Measurements from ENCODE around the gene LTBP2. TPM values are rescaled to one million over a fixed set of nuclear protein-coding genes. Genes with fewer than 3 reads are reported as not detected.

LTBP2 gene
- total RNA-seq, 1 donor from 2014 or later, result 39.5 TPM

- Histone ChIP-seq H3K27me3 (ENCODE audit: low read depth) (no peaks in the 10 kb centered on the region), H3K27ac (no peak overlapping the region), H3K36me3 (peaks cover 35% of the 10 kb centered on the region), H3K4me3 (no peak overlapping the region), H3K4me1 (peaks cover 12% of the 10 kb centered on the region), H3K9me3 (no peaks in the 10 kb centered on the region)
- TF ChIP-seq CTCF (IDR thresholded peaks at IDR 0.05), result no peak
- intact Hi-C loops (cut with DNase I), result no loop called here
- DNase-seq (no peak), ATAC-seq (no peak)
Measured at GRCh38 chr14:74469548-74470518, 142.2 kb downstream of the LTBP2 start.

- ATAC-seq (no peak), DNase-seq (no peak)
- Histone ChIP-seq H3K27me3 (ENCODE audit: low read depth) (no peaks in the 10 kb centered on the region), H3K4me3 (no peak overlapping the region), H3K36me3 (peaks cover 21% of the 10 kb centered on the region), H3K9me3 (no peaks in the 10 kb centered on the region), H3K4me1 (peaks cover 12% of the 10 kb centered on the region), H3K27ac (no peak overlapping the region)
- intact Hi-C loops (cut with DNase I), result no loop called here
- no peak for TF ChIP-seq CTCF (IDR thresholded peaks at IDR 0.05)
Measured at GRCh38 chr14:74468513-74468912, 143.5 kb downstream of the LTBP2 start.

- peaks cover 10% of the 10 kb centered on the region for H3K4me1 ChIP-seq
- H3K27ac ChIP-seq, result no peak overlapping the region
- TF ChIP-seq CTCF (IDR thresholded peaks at IDR 0.05), result no peak
- no peak for DNase-seq
- peaks cover 9% of the 10 kb centered on the region for H3K36me3 ChIP-seq
- ATAC-seq, result no peak
- H3K4me3 ChIP-seq, result no peak overlapping the region
- intact Hi-C loops (cut with DNase I), result no loop called here
- no peaks in the 10 kb centered on the region for H3K27me3 ChIP-seq (ENCODE audit: low read depth)
- H3K9me3 ChIP-seq, result no peaks in the 10 kb centered on the region
Measured at GRCh38 chr14:74465335-74465734, 146.7 kb downstream of the LTBP2 start.

- Histone ChIP-seq H3K4me1 (peaks cover 4% of the 10 kb centered on the region), H3K4me3 (no peak overlapping the region), H3K27me3 (ENCODE audit: low read depth) (no peaks in the 10 kb centered on the region), H3K36me3 (peaks cover 5% of the 10 kb centered on the region), H3K9me3 (no peaks in the 10 kb centered on the region), H3K27ac (no peak overlapping the region)
- intact Hi-C loops (cut with DNase I), result no loop called here
- TF ChIP-seq CTCF (IDR thresholded peaks at IDR 0.05), result no peak
- DNase-seq (no peak), ATAC-seq (no peak)
Measured at GRCh38 chr14:74464785-74465184, 147.3 kb downstream of the LTBP2 start.

GRCh38 chr14:74463697-74464096 is 148.3 kb downstream of the LTBP2 start:
- Histone ChIP-seq H3K36me3 (no peaks in the 10 kb centered on the region), H3K9me3 (no peaks in the 10 kb centered on the region), H3K27me3 (ENCODE audit: low read depth) (no peaks in the 10 kb centered on the region), H3K4me1 (no peaks in the 10 kb centered on the region), H3K27ac (no peak overlapping the region), H3K4me3 (no peak overlapping the region)
- DNase-seq (no peak), ATAC-seq (no peak)
- no peak for TF ChIP-seq CTCF (IDR thresholded peaks at IDR 0.05)
- intact Hi-C loops (cut with DNase I), result no loop called here

Measured in lower lobe of right lung (tissue), 2 donors.